ENCODE results near the gene MEFV. TPM values are rescaled to one million over a fixed set of nuclear protein-coding genes. Genes with fewer than 3 reads are reported as not detected.

MEFV gene
- total and polyA plus RNA-seq, 2 of the 13 experiments (the other 11 are each of a cell fraction or from before 2014, with no cell fraction given), result 0.22 TPM; not detected in 1

GRCh38 chr16:3282730-3283542 is 26.5 kb upstream of the MEFV start, which contains the start of gene ZNF263 (continued):
- TF ChIP-seq ZNF710 (CRISPR knock-in tag; IDR thresholded peaks at IDR 0.05; ENCODE audit: borderline replicate concordance) (peak; percentile 23; the same call in 1 of the 2 replicates), NR2F6 (IDR thresholded peaks at IDR 0.05) (peak; percentile 52; the same call in 1 of the 2 replicates), NR2F6 (CRISPR knock-in tag; IDR thresholded peaks at IDR 0.05) (peak; percentile 62; the same call in 1 of the 2 replicates), ZKSCAN8 (CRISPR knock-in tag; IDR thresholded peaks at IDR 0.05; ENCODE audit: borderline replicate concordance) (0 out of 2 replicates have a peak, but pooled peaks have one; percentile 22), RARA (CRISPR knock-in tag; IDR thresholded peaks at IDR 0.05) (peak; percentile 46; the same call in 1 of the 2 replicates), TCF7L2 (IDR thresholded peaks at IDR 0.05; ENCODE audit: low read depth, low read length) (no peak), ZSCAN30 (CRISPR knock-in tag; IDR thresholded peaks at IDR 0.05) (no peak; the same call in 1 of the 2 replicates), ZBED4 (CRISPR knock-in tag; IDR thresholded peaks at IDR 0.05; ENCODE audit: borderline replicate concordance) (peak; percentile 95), ATF1 (CRISPR knock-in tag; IDR thresholded peaks at IDR 0.05) (peak; percentile 96), ZNF253 (CRISPR knock-in tag; IDR thresholded peaks at IDR 0.05; ENCODE audit: borderline replicate concordance) (0 out of 2 replicates have a peak, but pooled peaks have one; percentile 43), ZKSCAN1 (IDR thresholded peaks at IDR 0.05; ENCODE audit: low read length) (peak; percentile 85), ZNF563 (CRISPR knock-in tag; IDR thresholded peaks at IDR 0.05) (0 out of 2 replicates have a peak, but pooled peaks have one; percentile 11), TEAD3 (CRISPR knock-in tag; optimal IDR thresholded peaks at IDR 0.05; ENCODE audit: borderline replicate concordance) (peak; percentile 57), ZNF263 (CRISPR knock-in tag; IDR thresholded peaks at IDR 0.05) (peak; percentile 42), CBX5 (CRISPR knock-in tag; IDR thresholded peaks at IDR 0.05; ENCODE audit: borderline replicate concordance) (peak; percentile 56; the same call in 1 of the 2 replicates), NR2F2 (IDR thresholded peaks at IDR 0.05; ENCODE audit: borderline replicate concordance, low read depth) (no peak), SALL2 (CRISPR knock-in tag; IDR thresholded peaks at IDR 0.05) (no peak; the same call in none of the 2 replicates), ZNF576 (CRISPR knock-in tag; IDR thresholded peaks at IDR 0.05) (no peak), ZNF615 (CRISPR knock-in tag; IDR thresholded peaks at IDR 0.05; ENCODE audit: borderline replicate concordance) (no peak)
- TF ChIP-seq, protein P1, sequence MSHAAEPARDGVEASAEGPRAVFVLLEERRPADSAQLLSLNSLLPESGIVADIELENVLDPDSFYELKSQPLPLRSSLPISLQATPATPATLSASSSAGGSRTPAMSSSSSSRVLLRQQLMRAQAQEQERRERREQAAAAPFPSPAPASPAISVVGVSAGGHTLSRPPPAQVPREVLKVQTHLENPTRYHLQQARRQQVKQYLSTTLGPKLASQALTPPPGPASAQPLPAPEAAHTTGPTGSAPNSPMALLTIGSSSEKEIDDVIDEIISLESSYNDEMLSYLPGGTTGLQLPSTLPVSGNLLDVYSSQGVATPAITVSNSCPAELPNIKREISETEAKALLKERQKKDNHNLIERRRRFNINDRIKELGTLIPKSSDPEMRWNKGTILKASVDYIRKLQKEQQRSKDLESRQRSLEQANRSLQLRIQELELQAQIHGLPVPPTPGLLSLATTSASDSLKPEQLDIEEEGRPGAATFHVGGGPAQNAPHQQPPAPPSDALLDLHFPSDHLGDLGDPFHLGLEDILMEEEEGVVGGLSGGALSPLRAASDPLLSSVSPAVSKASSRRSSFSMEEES (CRISPR knock-in tag; IDR thresholded peaks at IDR 0.05), result peak; percentile 71
- TF ChIP-seq, protein P2, sequence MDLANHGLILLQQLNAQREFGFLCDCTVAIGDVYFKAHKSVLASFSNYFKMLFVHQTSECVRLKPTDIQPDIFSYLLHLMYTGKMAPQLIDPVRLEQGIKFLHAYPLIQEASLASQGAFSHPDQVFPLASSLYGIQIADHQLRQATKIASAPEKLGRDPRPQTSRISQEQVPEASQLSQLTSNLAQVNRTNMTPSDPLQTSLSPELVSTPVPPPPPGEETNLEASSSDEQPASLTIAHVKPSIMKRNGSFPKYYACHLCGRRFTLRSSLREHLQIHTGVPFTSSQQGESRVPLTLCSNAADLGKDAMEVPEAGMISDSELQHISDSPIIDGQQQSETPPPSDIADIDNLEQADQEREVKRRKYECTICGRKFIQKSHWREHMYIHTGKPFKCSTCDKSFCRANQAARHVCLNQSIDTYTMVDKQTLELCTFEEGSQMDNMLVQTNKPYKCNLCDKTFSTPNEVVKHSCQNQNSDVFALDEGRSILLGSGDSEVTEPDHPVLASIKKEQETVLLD (CRISPR knock-in tag; IDR thresholded peaks at IDR 0.05; ENCODE audit: low read depth), result no peak; the same call in 1 of the 2 replicates
